ENCODE results near the gene ALDH2.

DNA sequence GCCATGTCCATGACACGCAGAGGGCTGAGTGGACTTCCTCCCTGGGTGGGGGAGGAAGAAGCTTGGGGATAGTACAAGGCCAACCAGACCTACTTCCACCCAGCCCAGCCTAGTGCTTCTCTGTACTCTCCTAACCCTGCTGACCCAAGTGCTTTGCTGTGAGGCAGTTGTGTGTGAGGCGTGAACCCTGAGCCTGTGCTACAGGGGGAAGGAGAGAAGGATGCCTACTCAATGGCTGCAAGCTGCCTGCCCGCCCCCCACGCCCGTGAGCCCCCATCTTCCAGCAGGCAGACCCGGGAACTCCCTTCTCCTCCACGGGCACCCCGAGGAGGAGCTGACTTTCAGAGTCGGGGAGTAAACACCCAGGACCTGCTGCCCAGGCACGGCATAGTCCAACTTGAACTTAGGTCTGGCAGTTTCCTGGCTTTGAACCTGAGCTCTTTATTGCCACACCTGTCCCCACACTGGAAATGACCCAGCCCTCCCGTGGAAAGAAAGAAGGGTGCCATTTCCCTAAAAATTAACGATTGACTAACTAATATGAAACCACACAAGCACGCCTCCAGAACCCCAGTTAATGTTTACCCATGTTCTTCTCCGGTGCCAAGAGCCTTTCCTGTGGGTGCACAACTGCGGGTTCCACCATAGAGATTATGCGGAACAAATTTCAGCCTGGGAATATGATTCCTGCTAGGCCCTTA lies 10.8 kb downstream of the ALDH2 start:
- no peak for TF ChIP-seq POLR2A (IDR thresholded peaks at IDR 0.05)
- TF ChIP-seq, protein P1, sequence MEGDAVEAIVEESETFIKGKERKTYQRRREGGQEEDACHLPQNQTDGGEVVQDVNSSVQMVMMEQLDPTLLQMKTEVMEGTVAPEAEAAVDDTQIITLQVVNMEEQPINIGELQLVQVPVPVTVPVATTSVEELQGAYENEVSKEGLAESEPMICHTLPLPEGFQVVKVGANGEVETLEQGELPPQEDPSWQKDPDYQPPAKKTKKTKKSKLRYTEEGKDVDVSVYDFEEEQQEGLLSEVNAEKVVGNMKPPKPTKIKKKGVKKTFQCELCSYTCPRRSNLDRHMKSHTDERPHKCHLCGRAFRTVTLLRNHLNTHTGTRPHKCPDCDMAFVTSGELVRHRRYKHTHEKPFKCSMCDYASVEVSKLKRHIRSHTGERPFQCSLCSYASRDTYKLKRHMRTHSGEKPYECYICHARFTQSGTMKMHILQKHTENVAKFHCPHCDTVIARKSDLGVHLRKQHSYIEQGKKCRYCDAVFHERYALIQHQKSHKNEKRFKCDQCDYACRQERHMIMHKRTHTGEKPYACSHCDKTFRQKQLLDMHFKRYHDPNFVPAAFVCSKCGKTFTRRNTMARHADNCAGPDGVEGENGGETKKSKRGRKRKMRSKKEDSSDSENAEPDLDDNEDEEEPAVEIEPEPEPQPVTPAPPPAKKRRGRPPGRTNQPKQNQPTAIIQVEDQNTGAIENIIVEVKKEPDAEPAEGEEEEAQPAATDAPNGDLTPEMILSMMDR (IDR thresholded peaks at IDR 0.05), result no peak

All from uterus (tissue), 2 donors.